C4-2B (cell line): ENCODE results near the gene TGFBR2.

Experiments
- H3K27ac ChIP-seq: fragments of 450-650 bp; 2 replicates; pipeline ENCODE4 v1.5.1; 2017
- CTCF ChIP-seq: fragments of 450-650 bp; conservative IDR thresholded peaks from 2 replicates; pipeline ENCODE4 v1.5.1; 2017; ENCODE audit warnings: mild to moderate bottlenecking
- ZFX ChIP-seq: fragments of 450-650 bp; IDR thresholded peaks from 2 replicates; pipeline ENCODE4 v1.6.1; 2017

TGFBR2 gene

GRCh38 chr3:30655187-30655812 lies 48.9 kb downstream of the TGFBR2 start:
- H3K27ac ChIP-seq: no peak overlapping the region

GRCh38 chr3:30656624-30657141 lies 50.3 kb downstream of the TGFBR2 start:
- no peak overlapping the region for H3K27ac ChIP-seq
- TF ChIP-seq ZFX: no peak
- TF ChIP-seq CTCF: no peak

More at GRCh38 chr3:30655187-30655812, 48.9 kb downstream of the TGFBR2 start:
- TF ChIP-seq ZFX (no peak), CTCF (no peak)

- TF ChIP-seq CTCF (no peak), ZFX (no peak)
- H3K27ac ChIP-seq: no peak overlapping the region
These were observed 51.5 kb downstream of the TGFBR2 start for GRCh38 chr3:30657914-30658313.

GRCh38 chr3:30658328-30659052 lies 52.1 kb downstream of the TGFBR2 start:
- no peak overlapping the region for H3K27ac ChIP-seq
- no peak for TF ChIP-seq ZFX
- TF ChIP-seq CTCF: no peak

GRCh38 chr3:30659270-30660130 lies 53.1 kb downstream of the TGFBR2 start:
- TF ChIP-seq CTCF (no peak), ZFX (no peak)
- no peak overlapping the region for H3K27ac ChIP-seq

- no peak for TF ChIP-seq ZFX
- no peak for TF ChIP-seq CTCF
- no peak overlapping the region for H3K27ac ChIP-seq
These were observed 53.7 kb downstream of the TGFBR2 start for GRCh38 chr3:30660136-30660535.

- TF ChIP-seq CTCF (no peak), ZFX (no peak)
- H3K27ac ChIP-seq: no peak overlapping the region
These were observed 54.3 kb downstream of the TGFBR2 start for GRCh38 chr3:30660656-30661055.
